Neural crest cell (in vitro differentiated cells): ENCODE measurements around the gene CSRNP3. TPM values are rescaled to one million over a fixed set of nuclear protein-coding genes. Genes with fewer than 3 reads are reported as not detected.

Experiments used
- DNase-seq: peaks from one replicate; pipeline ENCODE4 v3.0.0; 2021; ENCODE audit warnings: low read depth, mixed read lengths, low spot score
- H3K27ac Mint-ChIP-seq: one replicate; pipeline ENCODE4 v1.8.0; 2021; ENCODE audit warnings: mild to moderate bottlenecking, mixed read lengths; ENCODE audit not compliant: unreplicated experiment
- H3K27me3 Mint-ChIP-seq: 2 replicates; pipeline ENCODE4 v1.8.0; 2021; ENCODE audit warnings: low read depth, mild to moderate bottlenecking, mixed read lengths
- H3K36me3 Mint-ChIP-seq: 2 replicates; pipeline ENCODE4 v1.8.0; 2021; ENCODE audit warnings: low read depth, mild to moderate bottlenecking, mixed read lengths
- H3K4me1 Mint-ChIP-seq: 2 replicates; pipeline ENCODE4 v1.8.0; 2021; ENCODE audit warnings: mixed read lengths
- H3K4me3 Mint-ChIP-seq: one replicate; pipeline ENCODE4 v1.8.0; 2021; ENCODE audit warnings: mild to moderate bottlenecking, mixed read lengths
- H3K9me3 Mint-ChIP-seq: 2 replicates; pipeline ENCODE4 v1.8.0; 2021; ENCODE audit warnings: mixed read lengths
- total RNA-seq: library from RNA; stranded (reverse); gene quantifications from 2 replicates; pipeline ENCODE4 v1.2.1, GENCODE V29; 2021
- TF ChIP-seq, protein P1 (sequence below): fragments of 200-600 bp; sonication (generic); conservative IDR thresholded peaks from 2 replicates; pipeline ENCODE4 v1.5.0; 2021; ENCODE audit warnings: antibody characterized with exemption, mild to moderate bottlenecking

Gene CSRNP3
- total RNA-seq, 1 donor from 2014 or later = 28.4 TPM

DNA sequence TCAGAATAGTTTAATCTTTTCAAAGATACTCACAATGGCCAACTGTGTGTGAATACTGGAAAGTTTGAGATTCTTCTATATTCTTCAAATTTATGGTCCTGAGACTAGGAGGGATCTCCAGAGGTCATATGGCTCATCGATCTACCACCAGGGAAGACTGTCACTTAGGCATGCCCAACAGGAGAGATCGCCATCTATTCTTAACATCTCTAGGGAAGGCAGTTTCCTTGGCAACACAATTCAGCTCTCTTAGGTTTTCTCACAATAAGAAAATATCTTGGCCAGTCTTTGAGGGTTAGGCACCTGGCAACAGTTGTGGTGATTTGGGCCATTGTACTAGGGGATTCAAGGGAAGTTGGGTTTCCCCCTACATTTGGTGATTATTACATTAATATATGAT is 217.3 kb downstream of the CSRNP3 start:
- H3K36me3 Mint-ChIP-seq = peaks cover 13% of the 10 kb centered on the region
- H3K27ac Mint-ChIP-seq = no peak overlapping the region
- DNase-seq = no peak
- H3K27me3 Mint-ChIP-seq = no peaks in the 10 kb centered on the region
- no peaks in the 10 kb centered on the region for H3K9me3 Mint-ChIP-seq
- TF ChIP-seq, protein P1, sequence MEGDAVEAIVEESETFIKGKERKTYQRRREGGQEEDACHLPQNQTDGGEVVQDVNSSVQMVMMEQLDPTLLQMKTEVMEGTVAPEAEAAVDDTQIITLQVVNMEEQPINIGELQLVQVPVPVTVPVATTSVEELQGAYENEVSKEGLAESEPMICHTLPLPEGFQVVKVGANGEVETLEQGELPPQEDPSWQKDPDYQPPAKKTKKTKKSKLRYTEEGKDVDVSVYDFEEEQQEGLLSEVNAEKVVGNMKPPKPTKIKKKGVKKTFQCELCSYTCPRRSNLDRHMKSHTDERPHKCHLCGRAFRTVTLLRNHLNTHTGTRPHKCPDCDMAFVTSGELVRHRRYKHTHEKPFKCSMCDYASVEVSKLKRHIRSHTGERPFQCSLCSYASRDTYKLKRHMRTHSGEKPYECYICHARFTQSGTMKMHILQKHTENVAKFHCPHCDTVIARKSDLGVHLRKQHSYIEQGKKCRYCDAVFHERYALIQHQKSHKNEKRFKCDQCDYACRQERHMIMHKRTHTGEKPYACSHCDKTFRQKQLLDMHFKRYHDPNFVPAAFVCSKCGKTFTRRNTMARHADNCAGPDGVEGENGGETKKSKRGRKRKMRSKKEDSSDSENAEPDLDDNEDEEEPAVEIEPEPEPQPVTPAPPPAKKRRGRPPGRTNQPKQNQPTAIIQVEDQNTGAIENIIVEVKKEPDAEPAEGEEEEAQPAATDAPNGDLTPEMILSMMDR = no peak
- peaks cover 56% of the 10 kb centered on the region for H3K4me1 Mint-ChIP-seq
- peak overlapping the region; percentile 12 for H3K4me3 Mint-ChIP-seq

DNA sequence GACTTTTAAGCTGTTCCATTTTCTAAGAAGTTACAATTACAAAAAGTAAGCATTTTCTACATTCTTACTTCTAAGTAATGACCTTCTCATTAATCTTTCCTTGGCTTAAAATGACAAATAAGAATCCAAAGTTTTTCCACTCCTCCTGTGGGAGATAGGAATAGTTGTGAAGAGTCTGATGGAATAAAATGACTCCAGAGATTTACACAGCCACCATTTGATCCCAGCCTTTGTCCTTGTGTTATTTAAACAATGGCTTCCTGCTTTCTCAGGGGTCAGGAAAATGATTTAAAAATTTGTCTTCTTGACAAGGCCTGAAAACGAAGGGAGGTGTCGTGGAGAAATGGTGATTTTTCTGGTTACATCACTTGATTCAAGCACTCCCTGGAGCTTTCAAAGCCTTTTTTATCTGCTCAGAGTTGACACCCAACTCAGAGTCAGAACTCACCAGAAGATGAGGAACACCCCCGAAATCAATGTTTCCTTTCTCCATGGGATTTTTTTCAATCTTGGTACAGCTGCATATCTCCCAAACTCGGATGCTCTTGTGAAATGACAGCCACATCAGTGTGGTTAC is 218.0 kb downstream of the CSRNP3 start:
- Mint-ChIP-seq H3K4me1 (peaks cover 53% of the 10 kb centered on the region), H3K4me3 (peak overlapping the region; percentile 12), H3K27me3 (no peaks in the 10 kb centered on the region), H3K9me3 (no peaks in the 10 kb centered on the region), H3K36me3 (peaks cover 13% of the 10 kb centered on the region), H3K27ac (peak overlapping the region; percentile 59)
- TF ChIP-seq, protein P1 = no peak
- DNase-seq = no peak

DNA sequence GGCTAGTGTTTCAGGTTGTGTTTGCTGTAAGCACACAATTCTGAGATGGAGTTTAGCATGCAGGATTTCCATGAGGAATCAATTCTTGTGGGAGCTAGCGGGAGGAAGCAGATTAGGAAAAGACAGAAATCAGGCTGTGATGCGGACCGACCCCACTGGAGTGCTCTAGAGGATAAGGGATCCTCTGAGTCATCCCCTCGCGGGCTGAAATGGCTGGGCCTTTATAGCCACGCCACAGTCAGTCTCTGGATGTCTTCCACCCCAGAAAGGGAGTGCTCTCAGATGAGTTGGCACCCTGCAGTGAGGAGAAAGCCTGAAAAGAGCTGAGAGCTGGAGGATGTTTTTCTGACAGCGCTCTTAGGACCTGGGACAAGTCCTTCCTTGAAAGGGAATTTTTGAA is 222.1 kb downstream of the CSRNP3 start:
- TF ChIP-seq, protein P1 = no peak
- no peaks in the 10 kb centered on the region for H3K27me3 Mint-ChIP-seq
- no peak for DNase-seq
- H3K27ac Mint-ChIP-seq = no peak overlapping the region
- peaks cover 13% of the 10 kb centered on the region for H3K36me3 Mint-ChIP-seq
- H3K4me1 Mint-ChIP-seq = peaks cover 27% of the 10 kb centered on the region
- no peaks in the 10 kb centered on the region for H3K9me3 Mint-ChIP-seq
- H3K4me3 Mint-ChIP-seq = no peak overlapping the region

DNA sequence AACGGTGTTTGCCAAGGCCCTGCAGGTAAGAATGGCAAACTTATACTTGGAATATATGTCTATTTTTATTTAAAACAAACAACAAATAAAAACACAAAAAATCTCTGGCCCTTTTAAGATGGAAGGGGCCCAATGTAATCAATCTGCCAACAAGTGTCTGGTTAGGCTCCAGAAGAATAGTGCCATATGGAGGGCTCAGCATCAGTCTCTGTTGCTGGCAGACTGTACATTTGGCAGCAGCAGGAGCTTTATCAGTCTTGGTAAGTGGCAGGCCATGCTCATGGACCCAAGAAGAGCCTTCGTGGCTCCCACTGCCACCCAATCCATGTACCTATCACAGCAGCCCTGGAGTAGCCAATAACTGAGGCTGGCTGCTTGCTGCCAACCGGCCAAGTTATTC is 223.4 kb downstream of the CSRNP3 start:
- H3K4me1 Mint-ChIP-seq = peaks cover 21% of the 10 kb centered on the region
- no peak overlapping the region for H3K4me3 Mint-ChIP-seq
- peaks cover 8% of the 10 kb centered on the region for H3K36me3 Mint-ChIP-seq
- no peak overlapping the region for H3K27ac Mint-ChIP-seq
- DNase-seq = no peak
- no peaks in the 10 kb centered on the region for H3K9me3 Mint-ChIP-seq
- no peaks in the 10 kb centered on the region for H3K27me3 Mint-ChIP-seq
- TF ChIP-seq, protein P1 = no peak

DNA sequence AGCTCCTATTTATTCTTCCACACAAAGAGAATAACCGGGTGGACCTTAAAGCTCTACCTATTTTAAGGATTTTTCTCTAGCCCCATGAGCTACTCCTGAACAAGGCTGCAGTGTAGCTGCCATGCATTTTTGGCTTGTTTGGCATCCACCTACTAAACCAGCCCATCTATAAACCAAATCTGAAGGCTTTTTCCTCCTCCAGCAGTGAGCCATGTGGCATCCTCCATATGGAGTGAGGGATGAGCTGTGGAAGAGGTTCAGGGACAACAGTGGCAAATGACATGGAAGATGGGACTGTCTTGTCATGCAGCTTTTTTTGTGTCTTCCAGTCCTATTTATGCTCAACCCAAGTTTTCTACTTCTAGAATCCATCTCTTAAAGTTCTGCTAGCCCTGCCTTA is 224.3 kb downstream of the CSRNP3 start:
- Mint-ChIP-seq H3K9me3 (no peaks in the 10 kb centered on the region), H3K27me3 (no peaks in the 10 kb centered on the region), H3K27ac (no peak overlapping the region), H3K36me3 (peaks cover 8% of the 10 kb centered on the region), H3K4me3 (no peak overlapping the region), H3K4me1 (peaks cover 25% of the 10 kb centered on the region)
- TF ChIP-seq, protein P1 = no peak
- DNase-seq = no peak
